T-cell (primary cell): ENCODE data around the gene SLC9B2. TPM values are rescaled to one million over a fixed set of nuclear protein-coding genes. Genes with fewer than 3 reads are reported as not detected.

Experiments used
- ATAC-seq, 4 experiments: fragments of 200-7000 bp in 3 of 4; fragments of 150-1000 bp in 1 of 4; cut with Tn5 transposase; replicated peaks in 1 of 4; 1 replicate in 3 of 4; 2 replicates in 1 of 4; pipeline ENCODE4 v1.10.0; 2021; ENCODE audit warnings: moderate library complexity in 3 of 4, mild to moderate bottlenecking in 2 of 4, moderate number of reproducible peaks in 1 of 4
- CTCF ChIA-PET, 2 donors: fragments of 300-600 bp; sonication (Branson Sonifier 250); formaldehyde crosslinking; loops; one replicate each; lab custom pipeline; 2022; ENCODE audit warnings: antibody characterized with exemption in 2 of 2; lab: Charles Lee
- POLR2A ChIA-PET, 2 donors: fragments of 300-600 bp; sonication (Branson Sonifier 250); formaldehyde crosslinking; loops; one replicate each; lab custom pipeline; 2022; ENCODE audit warnings: antibody characterized with exemption in 2 of 2; lab: Charles Lee
- DNase-seq, 35 experiments: peaks; one replicate each; pipeline versions ENCODE4 v3.0.0 to v3.0.0-alpha.2; 2013 to 2023
- H3K27ac ChIP-seq: one replicate; pipeline ENCODE4 v1.5.1; 2013; ENCODE audit warnings: low read length
- H3K27me3 ChIP-seq, 2 experiments: replicated peaks in 1 of 2; 1 replicate in 1 of 2; 2 replicates in 1 of 2; pipeline versions ENCODE4 v1.6.1 to v1.7.0; 2013; ENCODE audit warnings: low read length in 1 of 2, mixed read lengths in 1 of 2; ENCODE audit not compliant: control insufficient read depth in 2 of 2, insufficient read depth in 2 of 2; ENCODE audit errors: extremely low read depth in 1 of 2
- H3K36me3 ChIP-seq, 2 donors: 1 replicate in 1 of 2; 2 replicates in 1 of 2; pipeline versions ENCODE4 v1.6.1 to v1.7.0; 2013; ENCODE audit warnings: low read length in 1 of 2; ENCODE audit not compliant: control insufficient read depth in 2 of 2, insufficient read depth in 1 of 2; ENCODE audit errors: extremely low read depth in 1 of 2
- H3K4me1 ChIP-seq, 2 experiments: 1 replicate in 1 of 2; 2 replicates in 1 of 2; pipeline versions ENCODE4 v1.6.1 to v1.7.0; 2013; ENCODE audit warnings: low read length in 2 of 2, mixed read lengths in 1 of 2; ENCODE audit not compliant: insufficient read depth in 2 of 2, control insufficient read depth in 1 of 2; ENCODE audit errors: extremely low read depth in 1 of 2
- H3K4me3 ChIP-seq, 2 donors: 1 replicate in 1 of 2; 2 replicates in 1 of 2; pipeline versions ENCODE4 v1.5.1 to v1.7.0; 2013; ENCODE audit warnings: mild to moderate bottlenecking in 2 of 2, low read length in 1 of 2, moderate library complexity in 1 of 2; ENCODE audit not compliant: control insufficient read depth in 1 of 2; ENCODE audit errors: extremely low read depth in 1 of 2
- H3K9me3 ChIP-seq: 2 replicates; pipeline ENCODE4 v1.7.0; 2013
- H3K27ac Mint-ChIP-seq, 2 donors: one replicate each; pipeline ENCODE4 v1.8.0; 2020 to 2021; ENCODE audit warnings: mild to moderate bottlenecking in 2 of 2, mixed read lengths in 2 of 2
- H3K27me3 Mint-ChIP-seq, 2 donors: one replicate each; pipeline ENCODE4 v1.8.0; 2021 to 2022; ENCODE audit warnings: mixed read lengths in 2 of 2
- H3K36me3 Mint-ChIP-seq: one replicate; pipeline ENCODE4 v1.8.0; 2021; ENCODE audit warnings: mixed read lengths
- H3K4me1 Mint-ChIP-seq, 3 donors: one replicate each; pipeline ENCODE4 v1.8.0; 2020 to 2022; ENCODE audit warnings: mixed read lengths in 3 of 3, mild to moderate bottlenecking in 1 of 3
- H3K4me3 Mint-ChIP-seq, 3 donors: one replicate each; pipeline ENCODE4 v1.8.0; 2020 to 2022; ENCODE audit warnings: mild to moderate bottlenecking in 3 of 3, mixed read lengths in 3 of 3, moderate library complexity in 3 of 3
- H3K9me3 Mint-ChIP-seq, 3 donors: one replicate each; pipeline ENCODE4 v1.8.0; 2020 to 2022; ENCODE audit warnings: mixed read lengths in 3 of 3
- WGBS: methylation state at CpG from one replicate; pipeline ENCODE4 v1.1.5; 2013; ENCODE audit warnings: missing lambda C conversion rate; ENCODE audit not compliant: insufficient coverage; 5-methylcytosine and 5-hydroxymethylcytosine counted together
- total RNA-seq, 35 experiments: library from RNA in 6 of 35; stranded (reverse) in 6 of 35; fragments of 120-200 nt in 1 of 35; gene quantifications; one replicate each; pipeline versions ENCODE4 v1.2.1 to v1.2.4 and lab custom pipeline; 2013 to 2026

Gene SLC9B2
- total RNA-seq, 5 donors from 2014 or later (not counting 1 experiment from before 2014, with no cell fraction given) = 17.8 to 23.5 (median 19.9) TPM

- H3K27ac ChIP-seq = no peak overlapping the region
- DNase-seq (no peak), ATAC-seq (no peak)
- Mint-ChIP-seq H3K4me3 (no peak overlapping the region), H3K27me3 (no peaks in the 10 kb centered on the region), H3K36me3 (no peaks in the 10 kb centered on the region), H3K4me1 (peaks cover 3 to 4% (median 4%) of the 10 kb centered on the region in 3 donors), H3K9me3 (no peaks in the 10 kb centered on the region), H3K27ac (no peak overlapping the region)
- H3K9me3 ChIP-seq = no peaks in the 10 kb centered on the region
- CTCF ChIA-PET = no interaction called here
- no peaks in the 10 kb centered on the region for H3K27me3 ChIP-seq
- WGBS = no CpG with 5 or more reads among the region's 2 CpGs
- POLR2A ChIA-PET = no interaction called here
- H3K4me3 ChIP-seq = no peak overlapping the region
- no peaks in the 10 kb centered on the region for H3K4me1 ChIP-seq
- no peaks in the 10 kb centered on the region for H3K36me3 ChIP-seq
Measured at GRCh38 chr4:103105558-103106356, 29.2 kb upstream of the SLC9B2 start.

DNA sequence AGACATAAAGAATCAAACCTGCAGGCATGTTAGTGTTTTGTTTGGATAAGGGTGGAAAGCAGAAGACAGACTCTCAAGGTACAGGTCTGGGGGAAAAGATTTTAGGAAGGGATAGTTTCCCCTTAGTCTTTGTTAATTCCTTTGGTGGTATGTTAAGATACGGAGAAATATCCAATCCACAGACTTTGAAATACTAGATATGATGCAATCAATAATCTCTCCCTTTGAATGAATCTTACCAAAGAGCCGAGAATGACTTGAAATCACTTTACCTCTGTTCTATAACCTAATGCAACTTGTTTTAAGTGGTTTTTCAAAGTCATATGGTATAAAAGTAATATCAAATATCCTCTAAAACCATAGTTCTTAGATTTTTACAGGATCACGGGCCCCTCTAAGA, 28.3 kb upstream of the SLC9B2 start:
- Mint-ChIP-seq H3K4me1 (peaks cover 3 to 4% (median 4%) of the 10 kb centered on the region in 3 donors), H3K27me3 (no peaks in the 10 kb centered on the region), H3K4me3 (no peak overlapping the region), H3K9me3 (no peaks in the 10 kb centered on the region), H3K36me3 (no peaks in the 10 kb centered on the region), H3K27ac (no peak overlapping the region)
- no peaks in the 10 kb centered on the region for H3K4me1 ChIP-seq
- no peak for DNase-seq
- no peak overlapping the region for H3K27ac ChIP-seq
- no peaks in the 10 kb centered on the region for H3K9me3 ChIP-seq
- POLR2A ChIA-PET = no interaction called here
- WGBS = no CpG with 5 or more reads among the region's 3 CpGs
- CTCF ChIA-PET = no interaction called here
- no peaks in the 10 kb centered on the region for H3K36me3 ChIP-seq
- no peaks in the 10 kb centered on the region for H3K27me3 ChIP-seq
- H3K4me3 ChIP-seq = no peak overlapping the region
- no peak for ATAC-seq

- ATAC-seq = no peak
- Histone ChIP-seq H3K4me3 (no peak overlapping the region), H3K9me3 (no peaks in the 10 kb centered on the region), H3K36me3 (no peaks in the 10 kb centered on the region), H3K27ac (no peak overlapping the region), H3K4me1 (peaks cover 10 to 12% of the 10 kb centered on the region in 2 experiments), H3K27me3 (no peaks in the 10 kb centered on the region)
- H3K27me3 Mint-ChIP-seq = no peaks in the 10 kb centered on the region
- H3K27ac Mint-ChIP-seq = no peak overlapping the region
- peaks cover 3% of the 10 kb centered on the region for H3K36me3 Mint-ChIP-seq
- ChIA-PET CTCF (interaction anchor here (0.8 to 2.8 kb wide), 10 partner anchors 8 to 670 kb away, joined by 3 to 16 read pairs (median 3); no protein-coding TSS in a partner anchor), POLR2A (interaction anchor here in 1 of 2 donors (0.6 kb wide), 1 partner anchor 56 kb away, joined by 3 read pairs; no protein-coding TSS in a partner anchor)
- no peak for DNase-seq
- H3K4me3 Mint-ChIP-seq = no peak overlapping the region
- WGBS = 100% methylated on average over 2 of the region's 5 CpGs
- H3K9me3 Mint-ChIP-seq = no peaks in the 10 kb centered on the region
- peaks cover 31 to 35% (median 32%) of the 10 kb centered on the region in 3 donors for H3K4me1 Mint-ChIP-seq
Measured at GRCh38 chr4:103100691-103101090, 24.1 kb upstream of the SLC9B2 start.

DNA sequence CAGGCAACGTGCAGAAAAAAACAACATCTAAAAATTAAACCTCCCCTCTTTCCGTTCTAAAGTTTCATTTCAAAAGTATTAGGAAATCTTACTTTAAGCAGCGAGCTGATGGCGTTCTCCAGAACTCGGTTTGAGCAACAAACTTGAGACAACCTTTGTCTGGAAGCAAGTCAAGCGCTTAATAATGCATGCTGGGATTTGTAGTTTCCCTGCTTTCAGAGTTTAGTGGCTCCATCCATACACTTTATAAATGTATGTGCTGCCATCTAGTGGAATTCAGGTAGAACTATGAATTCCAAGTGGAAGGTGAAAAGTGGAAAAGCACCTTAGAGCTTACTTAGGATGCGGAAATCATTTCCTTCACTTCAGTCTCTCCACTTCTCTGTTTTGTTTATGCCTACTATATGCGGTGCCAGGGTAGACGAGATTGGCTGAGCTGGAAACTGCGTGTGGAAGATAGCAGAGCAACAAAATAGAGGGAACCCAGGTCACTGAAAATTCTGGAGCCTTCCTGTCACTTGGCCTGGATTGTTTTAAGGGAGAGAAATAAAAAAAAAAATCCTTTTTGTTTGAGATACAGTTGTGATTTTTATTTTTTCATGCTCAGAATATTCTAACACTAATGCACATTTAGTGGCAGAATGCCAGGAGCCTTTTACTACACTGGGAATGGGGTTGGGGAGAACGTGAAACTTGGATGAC, 23.3 kb upstream of the SLC9B2 start, which contains the start of gene BDH2:
TSS of gene BDH2 (minus strand) at position 144 of the 702 bp plus-strand sequence. CDS start 3,580 bp downstream, outside the sequence.
- Histone ChIP-seq H3K4me3 (peak within 1 kb of the TSS; percentile 47 to 53), H3K27me3 (no peaks in the 10 kb centered on the region), H3K4me1 (peaks cover 10 to 12% of the 10 kb centered on the region in 2 experiments), H3K9me3 (no peaks in the 10 kb centered on the region), H3K27ac (peak within 1 kb of the TSS; percentile 37), H3K36me3 (peaks cover 0 to 2% of the 10 kb centered on the region in 2 donors)
- peaks cover 31 to 35% (median 32%) of the 10 kb centered on the region in 3 donors for H3K4me1 Mint-ChIP-seq
- H3K36me3 Mint-ChIP-seq = peaks cover 3% of the 10 kb centered on the region
- WGBS = 6% methylated on average over 3 of the region's 11 CpGs
- peak within 1 kb of the TSS; percentile 87 for H3K27ac Mint-ChIP-seq
- H3K27me3 Mint-ChIP-seq = no peaks in the 10 kb centered on the region
- ATAC-seq (peak; percentile 96 to 100 (median 98)), DNase-seq (peak in 32 of 35 experiments; percentile 6 to 88 (median 39))
- H3K4me3 Mint-ChIP-seq = peak within 1 kb of the TSS; percentile 80 to 90 (median 82)
- CTCF ChIA-PET = interaction anchor here (0.5 to 2.8 kb wide), 20 partner anchors 8 to 1422 kb away, joined by 3 to 16 read pairs (median 4); partner anchors contain the start of genes SLC9B1 (in 1 of the 2) and SLC9B2 (in 1 of the 2)
- POLR2A ChIA-PET = interaction anchor here (0.5 to 1.2 kb wide), 3 partner anchors 24 to 1759 kb away, joined by 3 read pairs; no protein-coding TSS in a partner anchor
- H3K9me3 Mint-ChIP-seq = no peaks in the 10 kb centered on the region

DNA sequence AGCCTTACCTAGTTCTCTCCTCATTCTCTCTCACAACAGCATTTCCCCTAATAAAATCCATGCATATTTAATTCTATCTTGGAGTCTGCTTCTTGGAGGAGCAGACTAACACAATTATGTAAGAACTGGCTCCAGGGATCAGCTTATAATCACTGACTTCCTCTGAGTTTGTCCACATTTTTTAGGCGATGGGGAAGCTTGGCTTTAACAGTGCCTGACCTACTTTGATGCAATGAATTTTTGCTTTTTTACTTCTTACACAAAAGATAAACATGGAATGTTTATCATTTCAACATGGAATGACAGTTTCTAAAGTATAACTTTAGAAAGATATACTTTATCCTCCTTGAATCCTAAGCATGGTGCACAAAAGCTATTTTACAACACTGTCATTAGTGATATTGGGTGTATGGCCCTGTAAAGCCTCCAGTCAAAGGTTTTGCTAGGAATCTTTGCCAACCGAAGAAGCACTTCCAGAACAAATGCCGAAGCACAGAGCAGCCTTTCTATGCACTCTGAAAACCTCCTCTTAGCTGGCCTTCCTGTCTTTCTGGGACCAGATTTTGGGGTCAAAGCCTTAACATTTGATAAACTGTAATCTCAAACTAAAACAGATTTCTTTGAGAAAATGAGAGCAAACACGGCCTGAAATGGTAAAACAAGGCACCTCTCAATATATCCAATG, 22.3 kb upstream of the SLC9B2 start:
- peaks cover 31 to 35% (median 32%) of the 10 kb centered on the region in 3 donors for H3K4me1 Mint-ChIP-seq
- H3K27ac Mint-ChIP-seq = peak overlapping the region; percentile 87
- H3K36me3 ChIP-seq = peaks cover 0 to 3% of the 10 kb centered on the region in 2 donors
- peaks cover 3% of the 10 kb centered on the region for H3K36me3 Mint-ChIP-seq
- H3K27me3 ChIP-seq = no peaks in the 10 kb centered on the region
- H3K9me3 ChIP-seq = no peaks in the 10 kb centered on the region
- peak overlapping the region; percentile 80 to 90 (median 82) for H3K4me3 Mint-ChIP-seq
- peak overlapping the region; percentile 37 for H3K27ac ChIP-seq
- H3K4me1 ChIP-seq = peaks cover 10 to 12% of the 10 kb centered on the region in 2 experiments
- ChIA-PET CTCF (interaction anchor here (0.5 to 2.7 kb wide), 13 partner anchors 19 to 1368 kb away, joined by 3 to 14 read pairs (median 4); partner anchors contain the start of genes SLC9B1 (in 1 of the 2) and SLC9B2 (in 1 of the 2)), POLR2A (interaction anchor here (0.5 to 1.5 kb wide), 7 partner anchors 21 to 1758 kb away, joined by 3 to 4 read pairs (median 3); partner anchors contain the start of gene UBE2D3 (in 1 of the 2))
- peak overlapping the region; percentile 47 to 53 for H3K4me3 ChIP-seq
- DNase-seq (no peak), ATAC-seq (no peak)
- H3K27me3 Mint-ChIP-seq = no peaks in the 10 kb centered on the region
- H3K9me3 Mint-ChIP-seq = no peaks in the 10 kb centered on the region
- whole genome bisulfite sequencing = 40% methylated on average over 2 of the region's 4 CpGs
